Central memory CD8-positive, alpha-beta T cell (primary cell): ENCODE measurements around the gene DUSP1.

ENCODE experiments used
- ATAC-seq: fragments of 150-1000 bp; cut with Tn5 transposase; replicated peaks from 2 replicates; pipeline ENCODE4 v1.10.0; 2022; ENCODE audit warnings: mild to moderate bottlenecking, moderate FRiP score, moderate number of reproducible peaks; ENCODE audit not compliant: poor library complexity, severe bottlenecking; ENCODE audit errors: extremely low read depth
- DNase-seq, 2 donors: peaks; one replicate each; pipeline ENCODE4 v3.0.0; 2021; ENCODE audit warnings: low spot score in 2 of 2
- H3K27ac Mint-ChIP-seq: one replicate; pipeline ENCODE4 v1.8.0; 2022; ENCODE audit warnings: low read depth, mild to moderate bottlenecking, moderate library complexity, mixed read lengths
- H3K27me3 Mint-ChIP-seq: one replicate; pipeline ENCODE4 v1.8.0; 2022; ENCODE audit warnings: mixed read lengths
- H3K36me3 Mint-ChIP-seq: one replicate; pipeline ENCODE4 v1.8.0; 2022; ENCODE audit warnings: mild to moderate bottlenecking, moderate library complexity, mixed read lengths; ENCODE audit not compliant: insufficient read depth
- H3K4me1 Mint-ChIP-seq: one replicate; pipeline ENCODE4 v1.8.0; 2022; ENCODE audit warnings: mixed read lengths
- H3K4me3 Mint-ChIP-seq: one replicate; pipeline ENCODE4 v1.8.0; 2022; ENCODE audit warnings: mild to moderate bottlenecking, moderate library complexity, mixed read lengths
- H3K9me3 Mint-ChIP-seq: one replicate; pipeline ENCODE4 v1.8.0; 2022; ENCODE audit warnings: mixed read lengths

DUSP1 gene

GRCh38 chr5:172771439-172772111 is 580 bp upstream of the DUSP1 start:
- DNase-seq (peak in 1 of 2 donors; percentile 79), ATAC-seq (peak; percentile 2)
- Mint-ChIP-seq H3K9me3 (no peaks in the 10 kb centered on the region), H3K4me3 (peak overlapping the region; percentile 94), H3K36me3 (peaks cover 61% of the 10 kb centered on the region), H3K27me3 (no peaks in the 10 kb centered on the region), H3K27ac (peak overlapping the region; percentile 99), H3K4me1 (peaks cover 69% of the 10 kb centered on the region)

DNA sequence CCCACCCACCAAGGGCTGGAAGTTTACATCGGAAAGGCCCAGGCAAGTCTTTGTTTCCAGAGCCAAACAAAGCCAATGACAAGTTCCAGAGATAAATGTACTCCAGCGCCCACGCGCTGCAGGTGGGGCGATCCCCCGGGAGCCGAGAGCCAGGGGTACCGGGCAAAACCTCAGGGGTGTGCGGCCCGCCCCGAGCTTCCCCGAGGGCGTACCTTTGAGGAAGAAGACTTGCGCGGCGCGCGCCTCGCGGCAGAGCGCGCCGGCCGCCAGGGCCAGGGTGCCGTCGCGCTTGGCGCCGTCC is 671 bp downstream of the DUSP1 start:
- no peak for ATAC-seq
- Mint-ChIP-seq H3K27ac (peak overlapping the region; percentile 99), H3K4me3 (peak overlapping the region; percentile 94), H3K9me3 (no peaks in the 10 kb centered on the region), H3K27me3 (no peaks in the 10 kb centered on the region), H3K4me1 (peaks cover 80% of the 10 kb centered on the region), H3K36me3 (peaks cover 72% of the 10 kb centered on the region)
- peak; percentile 32 to 50 for DNase-seq

- peak overlapping the region; percentile 99 for H3K27ac Mint-ChIP-seq
- DNase-seq (peak; percentile 30 to 36), ATAC-seq (no peak)
- no peaks in the 10 kb centered on the region for H3K27me3 Mint-ChIP-seq
- H3K4me1 Mint-ChIP-seq: peaks cover 83% of the 10 kb centered on the region
- H3K4me3 Mint-ChIP-seq: peak overlapping the region; percentile 94
- H3K9me3 Mint-ChIP-seq: no peaks in the 10 kb centered on the region
- peaks cover 77% of the 10 kb centered on the region for H3K36me3 Mint-ChIP-seq
Measured at GRCh38 chr5:172769616-172770373, 1.2 kb downstream of the DUSP1 start.

DNA sequence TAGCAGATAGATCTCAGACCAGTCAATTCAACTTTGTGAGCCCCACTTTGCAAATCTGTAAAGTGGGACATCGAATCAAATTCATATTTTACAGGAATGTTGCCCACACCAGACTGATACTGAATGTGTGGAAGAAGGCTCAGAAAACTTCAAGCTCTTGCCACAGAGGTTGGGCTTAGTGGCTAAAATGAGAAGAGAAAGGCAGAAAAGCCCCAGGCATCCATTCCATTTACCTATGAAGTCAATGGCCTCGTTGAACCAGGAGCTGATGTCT is 1.7 kb downstream of the DUSP1 start:
- H3K27ac Mint-ChIP-seq: peak overlapping the region; percentile 99
- ATAC-seq: no peak
- H3K27me3 Mint-ChIP-seq: no peaks in the 10 kb centered on the region
- no peak for DNase-seq
- peaks cover 81% of the 10 kb centered on the region for H3K4me1 Mint-ChIP-seq
- no peaks in the 10 kb centered on the region for H3K9me3 Mint-ChIP-seq
- peak overlapping the region; percentile 94 for H3K4me3 Mint-ChIP-seq
- peaks cover 78% of the 10 kb centered on the region for H3K36me3 Mint-ChIP-seq

DNA sequence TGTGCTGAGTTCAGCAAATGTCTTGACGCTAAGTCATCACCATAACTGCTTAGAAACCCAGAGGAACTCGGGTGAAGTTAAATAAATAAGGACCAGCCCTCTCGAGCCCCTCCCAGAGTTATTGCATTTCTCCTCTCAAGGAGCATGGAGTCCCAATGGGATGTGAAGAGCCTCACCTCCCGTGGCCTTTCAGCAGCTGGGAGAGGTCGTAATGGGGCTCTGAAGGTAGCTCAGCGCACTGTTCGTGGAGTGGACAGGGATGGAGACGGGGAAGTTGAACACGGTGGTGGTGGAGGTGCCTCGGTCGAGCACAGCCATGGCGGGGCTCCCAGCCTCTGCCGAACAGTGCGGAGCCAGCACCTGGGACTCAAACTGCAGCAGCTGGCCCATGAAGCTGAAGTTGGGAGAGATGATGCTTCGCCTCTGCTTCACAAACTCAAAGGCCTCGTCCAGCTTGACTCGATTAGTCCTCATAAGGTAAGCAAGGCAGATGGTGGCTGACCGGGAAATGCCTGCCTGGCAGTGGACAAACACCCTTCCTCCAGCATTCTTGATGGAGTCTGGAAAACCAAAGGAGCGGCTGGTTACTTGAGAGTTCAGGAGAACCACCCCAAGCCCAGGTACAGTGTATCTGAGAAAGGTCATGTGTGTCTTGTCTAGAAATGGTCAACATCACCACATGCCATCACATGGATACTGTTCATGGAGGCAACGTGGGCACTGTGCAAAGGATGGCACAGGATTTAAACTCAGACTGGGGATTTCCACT is 2.2 kb downstream of the DUSP1 start:
- peaks cover 81% of the 10 kb centered on the region for H3K36me3 Mint-ChIP-seq
- no peaks in the 10 kb centered on the region for H3K9me3 Mint-ChIP-seq
- H3K4me1 Mint-ChIP-seq: peaks cover 81% of the 10 kb centered on the region
- DNase-seq (peak; percentile 46), ATAC-seq (no peak)
- H3K4me3 Mint-ChIP-seq: peak overlapping the region; percentile 94
- no peaks in the 10 kb centered on the region for H3K27me3 Mint-ChIP-seq
- H3K27ac Mint-ChIP-seq: peak overlapping the region; percentile 99

DNA sequence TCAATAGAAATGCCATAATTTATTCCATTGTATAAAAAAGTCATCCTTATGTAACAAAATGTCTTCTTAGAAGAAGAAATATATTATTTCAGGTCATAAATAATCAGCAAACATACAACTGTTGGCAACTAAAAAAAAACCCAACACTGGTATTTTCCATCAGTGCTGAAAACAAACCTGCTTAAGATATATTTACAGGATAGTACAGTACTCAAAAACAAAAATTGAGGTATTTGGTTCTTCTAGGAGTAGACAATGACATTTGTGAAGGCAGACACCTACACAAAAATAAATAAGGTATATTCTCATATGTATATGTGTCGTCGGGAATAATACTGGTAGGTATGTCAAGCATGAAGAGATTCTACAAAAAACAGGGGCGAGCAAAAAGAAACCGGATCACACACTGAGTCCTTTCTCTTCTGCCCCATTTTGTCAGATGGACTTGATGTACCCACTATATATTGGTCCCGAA is 2.9 kb downstream of the DUSP1 start:
- no peak for DNase-seq
- peaks cover 82% of the 10 kb centered on the region for H3K36me3 Mint-ChIP-seq
- H3K27ac Mint-ChIP-seq: peak overlapping the region; percentile 99
- H3K4me3 Mint-ChIP-seq: peak overlapping the region; percentile 94
- no peaks in the 10 kb centered on the region for H3K9me3 Mint-ChIP-seq
- ATAC-seq: no peak
- peaks cover 79% of the 10 kb centered on the region for H3K4me1 Mint-ChIP-seq
- H3K27me3 Mint-ChIP-seq: no peaks in the 10 kb centered on the region

- Mint-ChIP-seq H3K9me3 (no peaks in the 10 kb centered on the region), H3K27ac (peak overlapping the region; percentile 99), H3K4me3 (peak overlapping the region; percentile 94)
Measured at GRCh38 chr5:172766287-172767108, 4.5 kb downstream of the DUSP1 start.

DNA sequence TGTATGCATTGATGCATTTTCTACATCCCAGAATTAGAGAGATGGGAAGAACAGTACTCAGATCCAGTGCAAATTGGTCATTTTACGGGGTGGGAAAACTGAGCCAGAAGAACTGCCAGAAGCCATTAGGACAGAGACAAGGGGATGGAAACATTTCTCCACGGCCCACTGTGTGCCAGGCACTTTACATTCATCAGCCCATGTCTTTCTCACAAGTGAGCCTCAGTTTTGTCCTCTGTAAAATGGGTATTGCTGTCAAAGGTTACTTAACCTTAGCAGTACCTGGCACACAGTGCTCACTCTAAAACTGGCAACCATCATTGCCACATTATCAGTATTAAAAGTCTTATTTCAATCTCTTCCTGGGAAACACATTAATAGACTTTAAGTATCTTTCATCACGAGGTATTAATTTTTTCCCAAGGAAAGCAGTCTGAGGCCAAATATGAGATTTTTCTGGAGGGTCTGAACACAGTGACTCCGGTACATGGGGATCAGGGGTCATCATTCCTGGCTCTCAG is 5.2 kb downstream of the DUSP1 start:
- H3K27ac Mint-ChIP-seq: peak overlapping the region; percentile 99
- H3K4me1 Mint-ChIP-seq: peaks cover 60% of the 10 kb centered on the region
- H3K4me3 Mint-ChIP-seq: peak overlapping the region; percentile 94
- H3K27me3 Mint-ChIP-seq: no peaks in the 10 kb centered on the region
- ATAC-seq (no peak), DNase-seq (peak in 1 of 2 donors; percentile 38)
- no peaks in the 10 kb centered on the region for H3K9me3 Mint-ChIP-seq
- peaks cover 63% of the 10 kb centered on the region for H3K36me3 Mint-ChIP-seq

More at GRCh38 chr5:172766287-172767108, 4.5 kb downstream of the DUSP1 start:
- Mint-ChIP-seq H3K27me3 (no peaks in the 10 kb centered on the region), H3K4me1 (peaks cover 65% of the 10 kb centered on the region), H3K36me3 (peaks cover 70% of the 10 kb centered on the region)
- DNase-seq (peak; percentile 28 to 38), ATAC-seq (no peak)

DNA sequence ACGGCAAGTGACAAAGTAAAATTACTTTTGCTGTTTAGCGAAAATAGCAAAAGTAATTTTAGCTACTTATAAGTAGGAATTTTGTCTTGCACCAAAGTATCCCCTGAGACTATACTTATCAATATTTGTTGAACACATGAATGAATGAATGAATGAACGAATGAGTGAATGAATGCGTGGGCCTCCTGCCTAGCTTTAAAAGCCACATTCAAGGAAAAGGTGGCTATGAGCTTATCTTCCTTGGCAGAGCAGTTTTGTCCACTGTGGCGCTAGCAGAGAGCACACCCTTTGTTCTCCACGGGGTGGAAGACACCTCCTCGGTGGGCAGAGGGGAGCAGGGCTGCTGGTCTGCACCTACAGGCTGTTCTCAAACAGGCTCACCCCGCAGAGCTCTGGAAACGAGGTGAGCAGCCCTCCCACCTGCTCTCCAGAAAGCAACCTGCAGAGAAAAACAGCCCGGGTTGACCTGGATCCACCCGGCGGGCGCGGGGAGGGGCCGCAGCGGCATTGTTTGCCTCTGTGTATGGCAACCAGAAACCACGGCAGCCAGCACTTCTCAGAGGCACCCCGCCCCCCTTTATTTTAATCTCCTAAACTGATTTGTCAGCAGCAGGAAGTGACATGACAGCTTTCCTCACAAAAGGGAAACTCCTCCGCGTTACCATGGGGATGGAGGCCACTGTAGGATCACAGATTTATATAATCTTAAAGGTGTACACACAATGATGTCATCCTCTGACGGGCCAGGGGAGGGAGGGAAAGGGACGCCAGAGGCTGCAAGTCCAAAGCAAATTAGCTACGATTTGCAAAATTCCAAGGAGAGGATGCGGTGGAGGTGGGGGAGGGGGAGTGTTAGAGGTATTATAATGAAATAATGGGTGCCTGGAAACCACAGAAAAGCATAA is 5.9 kb downstream of the DUSP1 start:
- peaks cover 56% of the 10 kb centered on the region for H3K36me3 Mint-ChIP-seq
- no peaks in the 10 kb centered on the region for H3K27me3 Mint-ChIP-seq
- DNase-seq: peak; percentile 93 to 98

DNA sequence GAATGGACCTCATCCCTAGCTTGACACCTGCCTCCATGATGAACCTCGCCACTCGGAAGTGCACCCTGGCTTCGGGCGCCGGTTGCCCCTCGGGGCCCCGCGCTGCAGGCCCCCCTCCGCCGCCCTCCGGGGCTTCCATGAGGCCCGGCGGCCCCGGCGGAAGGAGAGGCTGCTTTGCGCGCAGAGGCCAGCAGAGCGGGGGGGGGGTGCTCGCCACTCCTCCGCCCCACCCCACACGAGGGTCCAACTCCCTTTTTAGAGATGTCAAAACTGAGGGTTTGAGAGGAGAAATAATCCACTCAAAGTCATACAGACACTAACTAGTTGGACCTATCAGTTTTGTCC is 7.9 kb downstream of the DUSP1 start:
- Mint-ChIP-seq H3K27ac (no peak overlapping the region), H3K4me3 (no peak overlapping the region), H3K36me3 (peaks cover 36% of the 10 kb centered on the region)

More for the DNA sequence above, 5.9 kb downstream of the DUSP1 start:
- H3K4me3 Mint-ChIP-seq: peak overlapping the region; percentile 94
- no peaks in the 10 kb centered on the region for H3K9me3 Mint-ChIP-seq
- peak overlapping the region; percentile 99 for H3K27ac Mint-ChIP-seq
- ATAC-seq: peak; percentile 72
- H3K4me1 Mint-ChIP-seq: peaks cover 58% of the 10 kb centered on the region

More for the DNA sequence above, 7.9 kb downstream of the DUSP1 start:
- ATAC-seq (no peak), DNase-seq (no peak)
- no peaks in the 10 kb centered on the region for H3K9me3 Mint-ChIP-seq
- H3K4me1 Mint-ChIP-seq: peaks cover 39% of the 10 kb centered on the region
- H3K27me3 Mint-ChIP-seq: peaks cover 4% of the 10 kb centered on the region
